ENCODE results near the gene KAZN. TPM values are rescaled to one million over a fixed set of nuclear protein-coding genes. Genes with fewer than 3 reads are reported as not detected.

KAZN gene
- polyA plus RNA-seq, 2 of the 4 experiments (the other 2 are of a cell fraction) = 1.3 to 1.9 TPM

- ATAC-seq = no peak
- FAIRE-seq = no peak
- ChIA-PET POLR2A (no interaction called here), CTCF (no interaction called here)
- no peak overlapping the region for H3K4me2 ChIP-seq
- H3K4me1 ChIP-seq = no peaks in the 10 kb centered on the region
- TF ChIP-seq HOXB5 (CRISPR knock-in tag; IDR thresholded peaks at IDR 0.05) (no peak), CBX8 (IDR thresholded peaks at IDR 0.05) (no peak), NFE2L2 (conservative IDR thresholded peaks at IDR 0.05; ENCODE audit: low read length) (no peak), CHD4 (IDR thresholded peaks at IDR 0.05; ENCODE audit: borderline replicate concordance) (no peak), CHD2 (IDR thresholded peaks at IDR 0.05; ENCODE audit: low read length, partially characterized antibody) (no peak), HES2 (IDR thresholded peaks at IDR 0.05) (no peak)
- no peak overlapping the region for H3K4me3 ChIP-seq
- no peak overlapping the region for H3K27ac ChIP-seq
- no peak for DNase-seq (ENCODE audit: low read depth in 1 of 2, low spot score in 1 of 2)
- 85% methylated on average over 7 of the region's 10 CpGs for whole genome bisulfite sequencing (ENCODE audit: missing lambda C conversion rate)
- H3K9me3 ChIP-seq = no peaks in the 10 kb centered on the region
Observed at GRCh38 chr1:15022048-15022447, 423.6 kb downstream of the KAZN start.

- POLR2A ChIA-PET = interaction anchor here (0.6 kb wide), 1 partner anchor 15 kb away, joined by 5 read pairs; no protein-coding TSS in a partner anchor
Observed at GRCh38 chr1:15023205-15023604, 424.7 kb downstream of the KAZN start.

GRCh38 chr1:15023976-15024375 lies 425.5 kb downstream of the KAZN start:
- Histone ChIP-seq H3K27ac (no peak overlapping the region), H3K4me2 (no peak overlapping the region), H3K9me3 (no peaks in the 10 kb centered on the region), H3K4me3 (no peak overlapping the region), H3K4me1 (no peaks in the 10 kb centered on the region)
- ChIA-PET POLR2A (no interaction called here), CTCF (no interaction called here)
- ATAC-seq (no peak), FAIRE-seq (no peak), DNase-seq (ENCODE audit: low read depth in 1 of 2, low spot score in 1 of 2) (no peak)
- 75% methylated on average over 8 of the region's 8 CpGs for WGBS (ENCODE audit: missing lambda C conversion rate)
- no peak for TF ChIP-seq MAZ (IDR thresholded peaks at IDR 0.05; ENCODE audit: borderline replicate concordance, low read depth, low read length)

More at GRCh38 chr1:15023205-15023604, 424.7 kb downstream of the KAZN start:
- no peak overlapping the region for H3K4me3 ChIP-seq
- ATAC-seq (no peak), DNase-seq (ENCODE audit: low read depth in 1 of 2, low spot score in 1 of 2) (no peak), FAIRE-seq (no peak)
- WGBS (ENCODE audit: missing lambda C conversion rate) = 51% methylated on average over 5 of the region's 5 CpGs
- H3K27ac ChIP-seq = no peak overlapping the region
- H3K4me1 ChIP-seq = no peaks in the 10 kb centered on the region
- CTCF ChIA-PET = no interaction called here
- no peaks in the 10 kb centered on the region for H3K9me3 ChIP-seq
- no peak overlapping the region for H3K4me2 ChIP-seq
- TF ChIP-seq CHD4 (IDR thresholded peaks at IDR 0.05; ENCODE audit: borderline replicate concordance) (no peak), MAFK (IDR thresholded peaks at IDR 0.05; ENCODE audit: partially characterized antibody) (no peak), JUNB (IDR thresholded peaks at IDR 0.05) (no peak), ZNF302 (CRISPR knock-in tag; IDR thresholded peaks at IDR 0.05) (no peak), JUN (IDR thresholded peaks at IDR 0.05) (no peak), RARB (CRISPR knock-in tag; IDR thresholded peaks at IDR 0.05) (no peak), GATA3 (IDR thresholded peaks at IDR 0.05; ENCODE audit: borderline replicate concordance) (no peak), SMC3 (IDR thresholded peaks at IDR 0.05) (no peak), POLR2AphosphoS2 (conservative IDR thresholded peaks at IDR 0.05; ENCODE audit: low read length) (no peak), TFCP2L1 (CRISPR knock-in tag; IDR thresholded peaks at IDR 0.05) (no peak), FOXS1 (CRISPR knock-in tag; IDR thresholded peaks at IDR 0.05) (no peak), NFE2L2 (conservative IDR thresholded peaks at IDR 0.05; ENCODE audit: low read length) (no peak), KDM1A (IDR thresholded peaks at IDR 0.05; ENCODE audit: low read depth) (no peak), NR3C1 (IDR thresholded peaks at IDR 0.05) (no peak), HEYL (CRISPR knock-in tag; IDR thresholded peaks at IDR 0.05) (no peak), ZC3H11A (IDR thresholded peaks at IDR 0.05) (no peak), PBX3 (IDR thresholded peaks at IDR 0.05) (no peak), HOXA7 (CRISPR knock-in tag; IDR thresholded peaks at IDR 0.05) (no peak), ESRRA (IDR thresholded peaks at IDR 0.05; ENCODE audit: borderline replicate concordance, low read length) (no peak)

- DNase-seq (ENCODE audit: low read depth in 1 of 2, low spot score in 1 of 2) (no peak), ATAC-seq (no peak), FAIRE-seq (no peak)
- Histone ChIP-seq H3K4me1 (no peaks in the 10 kb centered on the region), H3K4me3 (no peak overlapping the region), H3K9me3 (no peaks in the 10 kb centered on the region), H3K27ac (no peak overlapping the region), H3K4me2 (no peak overlapping the region)
- ChIA-PET CTCF (interaction anchor here (0.9 to 2.6 kb wide), 4 partner anchors 18 to 1060 kb away, joined by 3 to 10 read pairs (median 4); no protein-coding TSS in a partner anchor), POLR2A (no interaction called here)
- 61% methylated on average over 3 of the region's 4 CpGs for WGBS (ENCODE audit: missing lambda C conversion rate)
- TF ChIP-seq POLR2AphosphoS2 (conservative IDR thresholded peaks at IDR 0.05; ENCODE audit: low read length) = no peak
- no peak for TF ChIP-seq MYC (IDR thresholded peaks at IDR 0.05; ENCODE audit: borderline replicate concordance, low read length)
- TF ChIP-seq HMGXB4 (CRISPR knock-in tag; IDR thresholded peaks at IDR 0.05; ENCODE audit: borderline replicate concordance) = no peak
- TF ChIP-seq ATOH8 (CRISPR knock-in tag; IDR thresholded peaks at IDR 0.05; ENCODE audit: low read depth) = no peak
Observed at GRCh38 chr1:15026117-15026489, 427.6 kb downstream of the KAZN start.

Data from A549 (cell line).